Mammary epithelial cell (primary cell): ENCODE data around the gene ERBB4.

Source experiments
- EZH2 ChIP-seq: IDR thresholded peaks from 2 replicates; pipeline ENCODE4 v1.6.1; 2012; ENCODE audit warnings: low read length, inconsistent platforms, borderline replicate concordance
- TF ChIP-seq, protein P1 (sequence below), 2 donors: IDR thresholded peaks in 1 of 2; conservative IDR thresholded peaks in 1 of 2; 2 replicates each; pipeline ENCODE4 v1.5.1; 2011 to 2012; ENCODE audit warnings: inconsistent platforms in 2 of 2, low read length in 2 of 2, mild to moderate bottlenecking in 2 of 2, control low read depth in 1 of 2, low read depth in 1 of 2; ENCODE audit not compliant: insufficient read depth in 1 of 2; ENCODE audit errors: extremely low read depth in 1 of 2

DNA sequence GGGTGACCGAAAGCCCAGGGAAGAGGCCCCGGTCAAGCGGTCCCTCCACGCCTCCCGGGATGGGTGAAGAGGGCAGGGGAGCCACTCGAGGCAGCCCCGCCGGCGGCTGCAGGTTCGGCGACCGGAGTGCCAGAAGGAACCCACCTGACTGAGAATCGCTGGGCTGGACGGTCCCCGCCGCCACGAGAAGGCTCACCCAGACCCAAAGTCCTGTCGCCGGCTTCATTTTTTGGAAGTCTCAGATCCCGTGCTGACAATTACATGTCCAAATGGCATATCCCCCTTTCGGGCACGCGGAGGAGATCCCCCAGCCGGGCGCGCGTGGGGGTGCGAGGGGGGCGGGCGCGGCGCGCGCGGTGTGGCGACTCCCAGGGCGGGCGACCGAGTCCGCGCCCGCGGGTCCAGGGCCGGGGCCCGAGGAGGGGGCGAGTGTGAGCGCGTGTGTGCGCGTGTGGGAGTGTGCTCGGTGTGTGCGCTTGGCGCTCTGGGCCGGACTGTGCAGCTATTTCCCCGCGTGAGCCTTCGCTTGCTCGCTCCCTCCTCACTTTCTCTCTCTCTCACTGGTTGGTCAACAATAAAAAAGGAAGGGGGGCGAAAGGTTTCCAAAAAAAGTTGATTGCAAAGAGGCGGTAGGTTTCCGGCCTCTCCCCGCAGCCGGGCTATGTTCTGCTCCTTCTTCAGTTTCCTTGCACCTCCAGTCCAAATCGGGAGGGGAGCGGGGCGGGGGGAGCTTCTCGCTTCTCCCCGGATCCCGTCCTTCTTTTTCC lies at the start of gene ERBB4:
- TF ChIP-seq, protein P1, sequence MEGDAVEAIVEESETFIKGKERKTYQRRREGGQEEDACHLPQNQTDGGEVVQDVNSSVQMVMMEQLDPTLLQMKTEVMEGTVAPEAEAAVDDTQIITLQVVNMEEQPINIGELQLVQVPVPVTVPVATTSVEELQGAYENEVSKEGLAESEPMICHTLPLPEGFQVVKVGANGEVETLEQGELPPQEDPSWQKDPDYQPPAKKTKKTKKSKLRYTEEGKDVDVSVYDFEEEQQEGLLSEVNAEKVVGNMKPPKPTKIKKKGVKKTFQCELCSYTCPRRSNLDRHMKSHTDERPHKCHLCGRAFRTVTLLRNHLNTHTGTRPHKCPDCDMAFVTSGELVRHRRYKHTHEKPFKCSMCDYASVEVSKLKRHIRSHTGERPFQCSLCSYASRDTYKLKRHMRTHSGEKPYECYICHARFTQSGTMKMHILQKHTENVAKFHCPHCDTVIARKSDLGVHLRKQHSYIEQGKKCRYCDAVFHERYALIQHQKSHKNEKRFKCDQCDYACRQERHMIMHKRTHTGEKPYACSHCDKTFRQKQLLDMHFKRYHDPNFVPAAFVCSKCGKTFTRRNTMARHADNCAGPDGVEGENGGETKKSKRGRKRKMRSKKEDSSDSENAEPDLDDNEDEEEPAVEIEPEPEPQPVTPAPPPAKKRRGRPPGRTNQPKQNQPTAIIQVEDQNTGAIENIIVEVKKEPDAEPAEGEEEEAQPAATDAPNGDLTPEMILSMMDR (conservative IDR thresholded peaks at IDR 0.05 in 1 of 2, IDR thresholded peaks at IDR 0.05 in 1 of 2; ENCODE audit: extremely low read depth in 1 of 2, insufficient read depth in 1 of 2, low read depth in 1 of 2, low read length in 2 of 2): no peak
- TF ChIP-seq EZH2: peak; percentile 59
